Measurements from ENCODE around the gene CCDC122. TPM values are rescaled to one million over a fixed set of nuclear protein-coding genes. Genes with fewer than 3 reads are reported as not detected.

The CCDC122 gene
- total and polyA plus RNA-seq, 10 of the 15 experiments (the other 5 are each of a cell fraction or from before 2014, with no cell fraction given): 1.0 to 4.5 (median 2.9) TPM; not detected in 1

- TF ChIP-seq PRDM15 (CRISPR knock-in tag; IDR thresholded peaks at IDR 0.05): no peak
- TF ChIP-seq HDGF (IDR thresholded peaks at IDR 0.05): no peak
Measured at GRCh38 chr13:43880214-43880855, 795 bp upstream of the CCDC122 start (continued).

- ChIA-PET RAD21 (ENCODE audit: unreplicated experiment) (no interaction called here), SMC1A (ENCODE audit: uncharacterized antibody, unreplicated experiment) (no interaction called here), POLR2A (no interaction called here), CTCF (no interaction called here)
- ATAC-seq (peak; percentile 50), FAIRE-seq (no peak), DNase-seq (ENCODE audit: low read depth, low spot score) (no peak)
- H3K27ac ChIP-seq (ENCODE audit: control insufficient read depth, insufficient read depth): peak within 1 kb of the TSS; percentile 85
- 13% methylated on average over 29 of the region's 48 CpGs for WGBS (ENCODE audit: insufficient coverage, insufficient replicate concordance, low lambda C conversion rate, missing lambda C conversion rate)
- H3K36me3 ChIP-seq (ENCODE audit: control insufficient read depth in 2 of 2, insufficient read depth in 2 of 2, low read length in 1 of 2): no peaks in the 10 kb centered on the region
- intact Hi-C loops (cut with micrococcal nuclease; ENCODE audit: unreplicated experiment) (loop anchor here (10.0 kb wide), 1 partner anchor 915 kb away; no protein-coding TSS in a partner anchor), in situ Hi-C loops (cut with MboI) (loop anchor here (10.0 kb wide), 1 partner anchor 905 kb away; no protein-coding TSS in a partner anchor)
- no peaks in the 10 kb centered on the region for H3K27me3 ChIP-seq (replicated peaks in 1 of 2; ENCODE audit: control insufficient read depth in 2 of 2, insufficient read depth in 2 of 2, low read length in 1 of 2)
- peak within 1 kb of the TSS; percentile 73 for H3K4me3 ChIP-seq
- H3K9ac ChIP-seq (ENCODE audit: control insufficient read depth, insufficient read depth, low read length): peak within 1 kb of the TSS; percentile 85
- peaks cover 19% of the 10 kb centered on the region for H3K4me1 ChIP-seq (ENCODE audit: control insufficient read depth, insufficient read depth, low read length)
- no peaks in the 10 kb centered on the region for H4K20me1 ChIP-seq (ENCODE audit: control insufficient read depth, insufficient read depth)
- H3K79me2 ChIP-seq (ENCODE audit: control insufficient read depth, insufficient read depth, low read length): no peaks in the 10 kb centered on the region
- H3K9me3 ChIP-seq (replicated peaks; ENCODE audit: control insufficient read depth, insufficient read depth, low read length): no peaks in the 10 kb centered on the region; the same call in 1 of the 3 replicates
- BruUV-seq (replicated peaks): no TSS peak
- TF ChIP-seq TAF1 (IDR thresholded peaks at IDR 0.05; ENCODE audit: borderline replicate concordance, low read depth, low read length): no peak
- TF ChIP-seq POLR2A (IDR thresholded peaks at IDR 0.05; ENCODE audit: low read depth, low read length): peak; percentile 18
- 0 out of 2 replicates have a peak, but pooled peaks have one; percentile 26 for TF ChIP-seq TCF3 (IDR thresholded peaks at IDR 0.05; ENCODE audit: borderline replicate concordance, insufficient read depth, low read depth, low read length)
- peak in 1 of 2 experiments; percentile 3; a peak in 1 of 3 replicates for TF ChIP-seq EGR1 (IDR thresholded peaks at IDR 0.05; ENCODE audit: borderline replicate concordance in 1 of 2, low read depth in 2 of 2, low read length in 2 of 2)
- H2AFZ ChIP-seq (ENCODE audit: control insufficient read depth, low read depth, low read length): peak within 1 kb of the TSS; percentile 94
- H3K4me2 ChIP-seq (ENCODE audit: control insufficient read depth, insufficient read depth): peak within 1 kb of the TSS; percentile 95
Measured at GRCh38 chr13:43879755-43880181, 228 bp upstream of the CCDC122 start, which contains the start of gene LACC1. Gene LACC1 (plus strand): TSS chr13:43879904. CDS start chr13:43880986, 1,082 bp downstream.
